Panc1 (cell line): ENCODE results near the gene LMTK2. TPM values are rescaled to one million over a fixed set of nuclear protein-coding genes. Genes with fewer than 3 reads are reported as not detected.
A peak's percentile ranks its signal among the peaks of the same experiment; 100 is the strongest.

ENCODE experiments used
- ATAC-seq: fragments of 200-7000 bp; cut with Tn5 transposase; 2 replicates; pipeline ENCODE4 v1.9.1; 2020; ENCODE audit warnings: mild to moderate bottlenecking, moderate library complexity
- BruUV-seq: library from RNA; stranded (reverse); fragments of 400-500 nt; replicated peaks from 2 replicates; lab custom pipeline; 2021; lab: Mats Ljungman, UMichigan
- CTCF ChIA-PET: fragments of 300-600 bp; sonication (Branson Sonifier 250); formaldehyde crosslinking; loops from one replicate; lab custom pipeline; 2022; ENCODE audit warnings: antibody characterized with exemption; lab: Charles Lee
- POLR2A ChIA-PET: fragments of 300-600 bp; sonication (Branson Sonifier 250); formaldehyde crosslinking; loops from one replicate; lab custom pipeline; 2022; ENCODE audit warnings: antibody characterized with exemption; lab: Charles Lee
- DNase-seq: peaks from one replicate; pipeline ENCODE4 v3.0.0-alpha.2; 2010; ENCODE audit warnings: low read depth, low spot score
- H3K27ac ChIP-seq: 2 replicates; pipeline ENCODE4 v1.5.1; 2011; ENCODE audit warnings: mild to moderate bottlenecking, low read length, inconsistent platforms
- H3K27me3 ChIP-seq: fragments of 200-500 bp; sonication (Bioruptor generic); 2 replicates; pipeline ENCODE4 v1.6.0; 2014; ENCODE audit warnings: low read length, inconsistent platforms; ENCODE audit not compliant: control insufficient read depth, insufficient read depth
- H3K36me3 ChIP-seq: fragments of 200-500 bp; sonication (Bioruptor generic); 2 replicates; pipeline ENCODE4 v1.5.1; 2014; ENCODE audit warnings: inconsistent platforms, mild to moderate bottlenecking, low read length, moderate library complexity; ENCODE audit not compliant: control insufficient read depth, insufficient read depth
- H3K4me1 ChIP-seq: 2 replicates; pipeline ENCODE4 v1.5.1; 2011; ENCODE audit warnings: inconsistent platforms, mild to moderate bottlenecking, low read length, moderate library complexity; ENCODE audit not compliant: control insufficient read depth, insufficient read depth
- H3K4me3 ChIP-seq, 2 experiments: 2 replicates each; pipeline ENCODE4 v1.5.1; 2011 to 2012; ENCODE audit warnings: low read depth in 2 of 2, low read length in 2 of 2, mild to moderate bottlenecking in 2 of 2, inconsistent platforms in 1 of 2, moderate library complexity in 1 of 2
- H3K9me3 ChIP-seq: fragments of 200-500 bp; sonication (Bioruptor generic); 2 replicates; pipeline ENCODE4 v1.5.1; 2014; ENCODE audit warnings: low read depth, mild to moderate bottlenecking, inconsistent platforms, low read length, moderate library complexity; ENCODE audit not compliant: control insufficient read depth, insufficient read depth
- CTCF ChIP-seq: fragments of 450-650 bp; IDR thresholded peaks from 2 replicates; pipeline ENCODE4 v1.5.1; 2017; ENCODE audit warnings: mild to moderate bottlenecking
- POLR2AphosphoS5 ChIP-seq: IDR thresholded peaks from 2 replicates; pipeline ENCODE4 v1.6.1; 2012; ENCODE audit warnings: mild to moderate bottlenecking, low read depth, low read length, moderate library complexity
- REST ChIP-seq, 2 experiments: IDR thresholded peaks; 2 replicates each; pipeline ENCODE4 v1.6.1; 2011 to 2012; ENCODE audit warnings: low read depth in 2 of 2, control low read depth in 1 of 2, low read length in 1 of 2, mild to moderate bottlenecking in 1 of 2, moderate library complexity in 1 of 2; ENCODE audit not compliant: insufficient read depth in 1 of 2
- SIN3A ChIP-seq: IDR thresholded peaks from 2 replicates; pipeline ENCODE4 v1.6.1; 2012; ENCODE audit warnings: low read depth, mild to moderate bottlenecking, low read length, moderate library complexity, borderline replicate concordance; ENCODE audit not compliant: insufficient read depth
- TCF7L2 ChIP-seq: IDR thresholded peaks from 2 replicates; pipeline ENCODE4 v1.6.1; 2011; ENCODE audit warnings: mild to moderate bottlenecking, low read depth, low read length, inconsistent platforms
- in situ Hi-C: cut with HindIII; loops from 2 replicates; pipeline ENCODE4 v1.10.0; 2016; ENCODE audit warnings: low sequenced_read_pairs, low pct_unique_long_range_greater_than_20kb
- intact Hi-C: fragments of 100-400 bp; cut with micrococcal nuclease; formaldehyde crosslinking; loops from one replicate; pipeline ENCODE4 v1.10.0; 2022; ENCODE audit not compliant: unreplicated experiment
- total RNA-seq: library from RNA; stranded (reverse); gene quantifications from one replicate; pipeline ENCODE4 v1.2.1, GENCODE V29; 2021; ENCODE audit not compliant: unreplicated experiment

The LMTK2 gene
- total RNA-seq, 1 experiment from 2014 or later, result 25.4 TPM

GRCh38 chr7:98084631-98085030 is 22.0 kb upstream of the LMTK2 start:
- ChIA-PET POLR2A (no interaction called here), CTCF (no interaction called here)
- Histone ChIP-seq H3K4me3 (no peak overlapping the region), H3K27me3 (no peaks in the 10 kb centered on the region), H3K9me3 (no peaks in the 10 kb centered on the region), H3K4me1 (no peaks in the 10 kb centered on the region), H3K27ac (no peak overlapping the region), H3K36me3 (no peaks in the 10 kb centered on the region)
- DNase-seq, result no peak
- in situ Hi-C loops, result no loop called here
- ATAC-seq, result no peak
- no peak for TF ChIP-seq POLR2AphosphoS5
- TF ChIP-seq TCF7L2, result no peak
- no peak for TF ChIP-seq REST (IDR thresholded peaks at IDR 0.05; ENCODE audit: insufficient read depth in 1 of 2, low read depth in 2 of 2, low read length in 1 of 2)
- no peak for TF ChIP-seq SIN3A
- intact Hi-C loops, result no loop called here
- BruUV-seq, result no TSS peak

GRCh38 chr7:98085674-98086073 is 21.0 kb upstream of the LMTK2 start:
- Histone ChIP-seq H3K27ac (no peak overlapping the region), H3K27me3 (no peaks in the 10 kb centered on the region), H3K36me3 (no peaks in the 10 kb centered on the region), H3K9me3 (no peaks in the 10 kb centered on the region), H3K4me1 (no peaks in the 10 kb centered on the region), H3K4me3 (no peak overlapping the region)
- DNase-seq (no peak), ATAC-seq (no peak)
- intact Hi-C loops (no loop called here), in situ Hi-C loops (no loop called here)
- ChIA-PET POLR2A (no interaction called here), CTCF (no interaction called here)
- no TSS peak for BruUV-seq
- TF ChIP-seq CTCF (no peak), SIN3A (no peak), POLR2AphosphoS5 (no peak)

DNA sequence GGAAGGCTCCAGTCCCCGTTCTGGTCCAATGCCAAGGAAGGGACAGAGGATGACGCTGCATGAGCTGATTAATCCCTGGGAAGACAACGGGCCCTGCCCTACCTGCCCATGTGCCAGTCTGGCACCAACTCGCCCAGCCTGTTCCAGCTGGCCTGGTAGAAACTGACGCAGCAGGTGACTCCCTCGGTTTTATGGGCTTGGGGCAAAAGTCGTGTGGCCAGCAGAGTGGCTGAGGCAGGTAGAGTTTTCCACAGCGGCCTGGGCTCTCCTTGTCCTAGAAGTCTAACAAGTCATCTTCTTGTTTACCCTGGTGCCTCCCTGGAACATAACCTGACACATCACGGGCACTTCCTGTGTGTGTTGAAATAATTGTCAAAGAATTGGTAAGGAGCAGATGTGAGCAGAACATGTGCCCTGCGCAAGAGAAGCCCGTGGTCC is 20.4 kb upstream of the LMTK2 start:
- in situ Hi-C loops (no loop called here), intact Hi-C loops (no loop called here)

More for the DNA sequence above, 20.4 kb upstream of the LMTK2 start:
- POLR2A ChIA-PET, result no interaction called here
- BruUV-seq, result no TSS peak
- no peak overlapping the region for H3K27ac ChIP-seq
- H3K36me3 ChIP-seq, result no peaks in the 10 kb centered on the region
- CTCF ChIA-PET, result no interaction called here
- DNase-seq (no peak), ATAC-seq (peak; percentile 23; the same call in 1 of the 2 replicates)
- no peak overlapping the region for H3K4me3 ChIP-seq
- no peak for TF ChIP-seq SIN3A
- TF ChIP-seq CTCF, result no peak
- TF ChIP-seq TCF7L2, result no peak
- TF ChIP-seq POLR2AphosphoS5, result no peak
- no peak for TF ChIP-seq REST (IDR thresholded peaks at IDR 0.05; ENCODE audit: insufficient read depth in 1 of 2, low read depth in 2 of 2, low read length in 1 of 2)
- H3K27me3 ChIP-seq, result no peaks in the 10 kb centered on the region
- no peaks in the 10 kb centered on the region for H3K9me3 ChIP-seq
- H3K4me1 ChIP-seq, result no peaks in the 10 kb centered on the region
